HL-60 (cell line): Measurements from ENCODE around the gene GJC3.

ENCODE experiments used
- POLR2AphosphoS5 ChIP-seq: IDR thresholded peaks from 2 replicates; pipeline ENCODE4 v1.6.1; 2012; ENCODE audit warnings: low read depth
- TF ChIP-seq, protein P1 (sequence below): IDR thresholded peaks from one replicate; pipeline ENCODE4 v1.5.1; 2011; ENCODE audit warnings: low read length, control low read depth, inconsistent platforms; ENCODE audit not compliant: insufficient read depth

DNA sequence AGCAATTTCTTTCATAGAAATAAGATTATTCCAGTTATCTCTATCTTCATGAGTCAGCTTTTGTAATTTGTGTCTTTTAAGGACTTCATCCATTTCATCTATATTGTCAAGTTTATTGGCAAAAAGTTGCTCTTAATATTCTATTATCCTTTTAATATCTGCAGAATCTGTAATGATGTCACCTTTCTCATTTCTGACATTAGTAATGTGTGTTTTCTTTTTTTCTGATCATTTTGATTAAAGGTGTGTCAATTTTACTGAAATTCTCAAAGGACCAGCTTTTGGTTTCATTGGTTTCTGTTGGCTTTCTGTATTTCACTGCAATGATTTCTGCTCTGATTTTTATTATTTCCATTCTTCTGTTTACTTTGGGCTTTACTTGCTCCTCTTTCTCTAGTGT, 34.7 kb downstream of the GJC3 start:
- no peak for TF ChIP-seq POLR2AphosphoS5
- TF ChIP-seq, protein P1, sequence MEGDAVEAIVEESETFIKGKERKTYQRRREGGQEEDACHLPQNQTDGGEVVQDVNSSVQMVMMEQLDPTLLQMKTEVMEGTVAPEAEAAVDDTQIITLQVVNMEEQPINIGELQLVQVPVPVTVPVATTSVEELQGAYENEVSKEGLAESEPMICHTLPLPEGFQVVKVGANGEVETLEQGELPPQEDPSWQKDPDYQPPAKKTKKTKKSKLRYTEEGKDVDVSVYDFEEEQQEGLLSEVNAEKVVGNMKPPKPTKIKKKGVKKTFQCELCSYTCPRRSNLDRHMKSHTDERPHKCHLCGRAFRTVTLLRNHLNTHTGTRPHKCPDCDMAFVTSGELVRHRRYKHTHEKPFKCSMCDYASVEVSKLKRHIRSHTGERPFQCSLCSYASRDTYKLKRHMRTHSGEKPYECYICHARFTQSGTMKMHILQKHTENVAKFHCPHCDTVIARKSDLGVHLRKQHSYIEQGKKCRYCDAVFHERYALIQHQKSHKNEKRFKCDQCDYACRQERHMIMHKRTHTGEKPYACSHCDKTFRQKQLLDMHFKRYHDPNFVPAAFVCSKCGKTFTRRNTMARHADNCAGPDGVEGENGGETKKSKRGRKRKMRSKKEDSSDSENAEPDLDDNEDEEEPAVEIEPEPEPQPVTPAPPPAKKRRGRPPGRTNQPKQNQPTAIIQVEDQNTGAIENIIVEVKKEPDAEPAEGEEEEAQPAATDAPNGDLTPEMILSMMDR = no peak
